H1 (cell line): Measurements from ENCODE around the gene GPC6. TPM values are rescaled to one million over a fixed set of nuclear protein-coding genes. Genes with fewer than 3 reads are reported as not detected.

Experiments
- CHD7 ChIP-seq: fragments of 300-600 bp; sonication (generic); IDR thresholded peaks from 2 replicates; pipeline ENCODE4 v1.7.1; 2012; ENCODE audit warnings: low read length, moderate library complexity, mild to moderate bottlenecking, inconsistent platforms; ENCODE audit not compliant: insufficient replicate concordance
- POLR2AphosphoS5 ChIP-seq: IDR thresholded peaks from 2 replicates; pipeline ENCODE4 v1.6.1; 2011; ENCODE audit warnings: low read depth, low read length
- RBBP5 ChIP-seq: IDR thresholded peaks from 2 replicates; pipeline ENCODE4 v1.7.1; 2012; ENCODE audit warnings: low read depth, mild to moderate bottlenecking, inconsistent platforms, low read length, moderate library complexity, borderline replicate concordance
- polyA plus RNA-seq, 7 experiments: library from polyadenylated mRNA; depleted of rRNA in 3 of 7; stranded (reverse) in 5 of 7; unstranded in 2 of 7; fragments of >200 nt in 5 of 7; fragments of 200-250 nt in 2 of 7; gene quantifications; 1 replicate in 5 of 7; 2 replicates in 1 of 7; 4 replicates in 1 of 7; pipeline versions ENCODE4 v1.2.1 to v1.2.3, GENCODE V29; 2011 to 2013; ENCODE audit warnings: missing spikeins in 2 of 7, mixed read lengths in 2 of 7
- total RNA-seq: library from RNA; stranded (reverse); fragmentation: NEBNext Ultra II Directional; extraction: Animal tissue kit (Norgen Biotek cat#: 25700); gene quantifications from 2 replicates; pipeline ENCODE4 v1.2.1, GENCODE V29; 2021

Gene GPC6
- total and polyA plus RNA-seq, 2 of the 8 experiments (the other 6 are each of a cell fraction or from before 2014, with no cell fraction given), result 5.4 to 12.0 TPM

- no peak for TF ChIP-seq CHD7
- TF ChIP-seq RBBP5, result no peak
- no peak for TF ChIP-seq POLR2AphosphoS5
Observed at GRCh38 chr13:94177041-94177440, 950.4 kb downstream of the GPC6 start (continued).
